ENCODE results near the gene MAGEA9B. TPM values are rescaled to one million over a fixed set of nuclear protein-coding genes. Genes with fewer than 3 reads are reported as not detected.

The MAGEA9B gene
- total and polyA plus RNA-seq, 2 of the 4 experiments (the other 2 are of a cell fraction): not detected

DNA sequence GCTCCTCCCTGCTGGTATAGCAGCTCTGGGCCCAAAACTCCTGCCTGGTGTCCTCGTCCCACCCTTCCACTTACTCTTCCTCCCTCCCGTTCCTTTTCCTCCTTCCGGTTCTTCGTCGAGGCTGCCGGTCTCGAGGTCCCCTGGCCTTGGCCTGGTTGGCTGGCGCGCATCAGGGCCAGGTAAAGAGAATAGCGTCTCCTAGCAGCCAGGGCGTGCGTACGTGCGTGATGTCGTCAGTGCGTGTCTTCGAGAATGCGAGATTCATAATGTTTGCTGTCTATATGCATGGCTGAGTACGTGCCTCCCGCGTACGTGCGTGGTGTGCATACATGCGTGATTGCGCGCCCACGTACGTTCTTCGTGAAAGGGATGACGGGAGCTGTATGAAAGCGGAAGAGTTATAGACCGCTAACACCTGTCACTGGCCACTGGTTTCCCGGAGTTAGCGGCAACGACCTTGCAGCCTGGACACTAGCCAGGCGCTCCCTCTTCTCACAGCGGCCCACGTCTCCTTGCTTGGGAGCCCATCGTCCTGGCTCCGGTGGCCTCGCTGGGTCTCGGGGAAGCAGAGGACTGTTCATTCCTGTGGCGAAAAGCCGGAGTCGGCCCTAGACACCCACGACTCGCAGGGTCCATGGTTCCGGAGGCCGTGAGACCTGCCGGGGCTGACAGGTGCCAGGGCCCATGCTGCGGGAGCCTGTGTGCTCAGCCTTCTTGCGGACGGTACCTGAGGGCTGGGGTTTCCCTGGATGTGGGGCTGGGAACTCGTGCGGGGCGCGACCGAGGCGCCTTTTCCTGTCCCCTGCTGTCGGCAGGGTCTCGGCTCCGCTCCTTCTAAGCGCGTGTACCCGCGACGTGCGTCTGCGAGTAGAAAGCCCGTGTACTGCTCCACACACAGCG lies 46.4 kb downstream of the MAGEA9B start, which contains the start of gene EOLA1:
EOLA1 (plus strand) TSS at position 392 of the 900 bp plus-strand sequence. CDS start 4,619 bp downstream, outside the sequence.
- Histone ChIP-seq H3K27me3 (ENCODE audit: control insufficient read depth, insufficient read depth, low read length) (no peaks in the 10 kb centered on the region), H2AK9ac (replicated peaks; ENCODE audit: low read depth, low read length, poor library complexity) (peak within 1 kb of the TSS; percentile 79), H3K4me2 (ENCODE audit: low read depth, low read length) (peak within 1 kb of the TSS; percentile 85), H2AK5ac (ENCODE audit: low read depth, low read length) (no peak within 1 kb of the TSS), H4K8ac (ENCODE audit: low read depth in 2 of 2, low read length in 2 of 2) (peak within 1 kb of the TSS; percentile 19 to 90), H3K4me3 (ENCODE audit: insufficient read depth, low read depth, low read length) (peak within 1 kb of the TSS; percentile 97), H2BK15ac (ENCODE audit: low read depth, low read length) (no peak within 1 kb of the TSS; the same call in 2 of the 3 replicates), H3K9ac (ENCODE audit: low read depth, low read length) (peak within 1 kb of the TSS; percentile 81), H2BK120ac (ENCODE audit: low read depth, low read length) (peak within 1 kb of the TSS; percentile 55), H3K56ac (ENCODE audit: extremely low read depth, insufficient read depth, low read length) (no peak within 1 kb of the TSS), H3K23ac (ENCODE audit: low read depth, low read length) (no peak within 1 kb of the TSS; the same call in 1 of the 2 replicates), H3K36me3 (ENCODE audit: control insufficient read depth, insufficient read depth, low read length) (no peaks in the 10 kb centered on the region; the same call in 1 of the 2 replicates), H3K27ac (ENCODE audit: insufficient read depth, low read length) (peak within 1 kb of the TSS; percentile 98), H3K9me3 (ENCODE audit: control insufficient read depth, insufficient read depth, low read length) (no peaks in the 10 kb centered on the region), H3K18ac (ENCODE audit: low read depth, low read length) (peak within 1 kb of the TSS; percentile 90), H2BK20ac (ENCODE audit: low read depth, low read length) (no peak within 1 kb of the TSS), H3K4ac (ENCODE audit: low read depth, low read length) (peak within 1 kb of the TSS; percentile 62), H2AFZ (replicated peaks; ENCODE audit: low read length, poor library complexity) (peak within 1 kb of the TSS; percentile 85), H3K14ac (replicated peaks; ENCODE audit: low read depth, low read length) (0 out of 2 replicates have a peak within 1 kb of the TSS, but pooled peaks have one; percentile 42), H4K5ac (ENCODE audit: low read depth, low read length) (peak within 1 kb of the TSS; percentile 21), H4K91ac (ENCODE audit: insufficient read depth, low read depth, low read length) (peak within 1 kb of the TSS; percentile 65), H2BK5ac (ENCODE audit: low read depth, low read length, poor library complexity, severe bottlenecking) (peak within 1 kb of the TSS; percentile 93), H3K4me1 (ENCODE audit: control insufficient read depth, insufficient read depth, low read length) (no peaks in the 10 kb centered on the region), H3K79me1 (ENCODE audit: low read depth in 1 of 2, low read length in 2 of 2) (peaks cover 5 to 6% of the 10 kb centered on the region in 2 experiments; a peak in 3 of 4 replicates), H4K20me1 (ENCODE audit: insufficient read depth, low read length) (no peaks in the 10 kb centered on the region), H3K9me1 (ENCODE audit: insufficient read depth, low read length) (0 out of 2 replicates have a peak, but pooled peaks cover 4% of the 10 kb centered on the region)
- dilution Hi-C loops (cut with HindIII; ENCODE audit: low sequenced_read_pairs, unreplicated experiment): no loop called here
- BruUV-seq (replicated peaks): TSS peak; percentile 59
- CTCF ChIA-PET: interaction anchor here (1.0 kb wide), 1 partner anchor 29 kb away, joined by 4 read pairs; no protein-coding TSS in a partner anchor
- in situ Hi-C loops (cut with MboI; ENCODE audit: low sequenced_read_pairs): no loop called here
- TF ChIP-seq POLR2A (IDR thresholded peaks at IDR 0.05; ENCODE audit: low read depth, low read length) (peak; percentile 87), CEBPB (IDR thresholded peaks at IDR 0.05; ENCODE audit: low read depth, low read length) (peak; percentile 19; the same call in 1 of the 2 replicates), MXI1 (IDR thresholded peaks at IDR 0.05; ENCODE audit: borderline replicate concordance, low read depth, low read length) (no peak; the same call in 1 of the 2 replicates), MAZ (IDR thresholded peaks at IDR 0.05; ENCODE audit: borderline replicate concordance, low read depth, low read length) (peak; percentile 69; the same call in 1 of the 2 replicates), RFX5 (IDR thresholded peaks at IDR 0.05; ENCODE audit: low read depth, low read length) (no peak), MAFK (IDR thresholded peaks at IDR 0.05; ENCODE audit: low read depth, low read length) (no peak), SMC3 (IDR thresholded peaks at IDR 0.05; ENCODE audit: low read depth, low read length) (no peak), BHLHE40 (IDR thresholded peaks at IDR 0.05; ENCODE audit: low read depth, low read length) (peak; percentile 57; the same call in 1 of the 2 replicates), CHD1 (IDR thresholded peaks at IDR 0.05; ENCODE audit: low read depth, low read length) (peak; percentile 42; the same call in 1 of the 2 replicates), FOS (IDR thresholded peaks at IDR 0.05; ENCODE audit: low read depth, low read length) (peak; percentile 12; the same call in 1 of the 2 replicates)
- TF ChIP-seq, protein P1, sequence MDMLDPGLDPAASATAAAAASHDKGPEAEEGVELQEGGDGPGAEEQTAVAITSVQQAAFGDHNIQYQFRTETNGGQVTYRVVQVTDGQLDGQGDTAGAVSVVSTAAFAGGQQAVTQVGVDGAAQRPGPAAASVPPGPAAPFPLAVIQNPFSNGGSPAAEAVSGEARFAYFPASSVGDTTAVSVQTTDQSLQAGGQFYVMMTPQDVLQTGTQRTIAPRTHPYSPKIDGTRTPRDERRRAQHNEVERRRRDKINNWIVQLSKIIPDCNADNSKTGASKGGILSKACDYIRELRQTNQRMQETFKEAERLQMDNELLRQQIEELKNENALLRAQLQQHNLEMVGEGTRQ (IDR thresholded peaks at IDR 0.05; ENCODE audit: low read depth, low read length): no peak
- TF ChIP-seq, protein P2, sequence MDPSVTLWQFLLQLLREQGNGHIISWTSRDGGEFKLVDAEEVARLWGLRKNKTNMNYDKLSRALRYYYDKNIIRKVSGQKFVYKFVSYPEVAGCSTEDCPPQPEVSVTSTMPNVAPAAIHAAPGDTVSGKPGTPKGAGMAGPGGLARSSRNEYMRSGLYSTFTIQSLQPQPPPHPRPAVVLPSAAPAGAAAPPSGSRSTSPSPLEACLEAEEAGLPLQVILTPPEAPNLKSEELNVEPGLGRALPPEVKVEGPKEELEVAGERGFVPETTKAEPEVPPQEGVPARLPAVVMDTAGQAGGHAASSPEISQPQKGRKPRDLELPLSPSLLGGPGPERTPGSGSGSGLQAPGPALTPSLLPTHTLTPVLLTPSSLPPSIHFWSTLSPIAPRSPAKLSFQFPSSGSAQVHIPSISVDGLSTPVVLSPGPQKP (IDR thresholded peaks at IDR 0.05; ENCODE audit: borderline replicate concordance, low read depth, low read length): no peak
- DNase-seq (peak; percentile 98), ATAC-seq (ENCODE audit: low read depth) (peak; percentile 64)
- intact Hi-C loops (cut with micrococcal nuclease): no loop called here
- 52% methylated on average over 49 of the region's 71 CpGs; no CpG with 5 or more reads in 1 of the 2 experiments for WGBS, 2 experiments (ENCODE audit: extremely low coverage in 2 of 2, insufficient read length in 1 of 2)
- POLR2A ChIA-PET (ENCODE audit: unreplicated experiment): no interaction called here
